ENCODE measurements around the gene MRPS9.

GRCh38 chr2:105081006-105081601 lies 43.2 kb downstream of the MRPS9 start:
- TF ChIP-seq POLR2A (IDR thresholded peaks at IDR 0.05) (no peak), CTCF (IDR thresholded peaks at IDR 0.05) (no peak), EP300 (IDR thresholded peaks at IDR 0.05) (no peak), POLR2AphosphoS5 (IDR thresholded peaks at IDR 0.05) (no peak)

All from suprapubic skin (tissue), 4 donors.